HCT116 (cell line): ENCODE data around the gene ZNF691. TPM values are rescaled to one million over a fixed set of nuclear protein-coding genes. Genes with fewer than 3 reads are reported as not detected.

Experiments
- ATAC-seq: fragments of 200-7000 bp; cut with Tn5 transposase; 2 replicates; pipeline ENCODE4 v1.9.1; 2020; ENCODE audit warnings: mild to moderate bottlenecking, moderate library complexity
- BruUV-seq: library from RNA; stranded (reverse); fragments of 400-500 nt; replicated peaks from 2 replicates; lab custom pipeline; 2021; lab: Mats Ljungman, UMichigan
- CTCF ChIA-PET: fragments of 300-600 bp; sonication (Branson Sonifier 250); formaldehyde crosslinking; loops from one replicate; lab custom pipeline; 2021; ENCODE audit warnings: antibody characterized with exemption; lab: Charles Lee
- POLR2A ChIA-PET: fragments of 300-600, 350-600 bp; sonication (Branson Sonifier 250); formaldehyde crosslinking; loops from one replicate; lab custom pipeline; 2021; ENCODE audit warnings: antibody characterized with exemption; lab: Charles Lee
- RAD21 ChIA-PET, 2 experiments: fragments of 300-600 bp; sonication (Branson Sonifier 250); formaldehyde crosslinking; loops; one replicate each; lab custom pipeline; 2023; ENCODE audit warnings: low total read pairs in 2 of 2; ENCODE audit not compliant: uncharacterized antibody in 2 of 2, unreplicated experiment in 2 of 2, low non-redundant PET in 1 of 2; lab: Charles Lee
- DNase-seq: peaks from one replicate; pipeline ENCODE4 v3.0.0-alpha.2; 2010; ENCODE audit warnings: low read depth, low spot score
- H2AFZ ChIP-seq: fragments of 200-600 bp; shearing (Covaris generic), sonication (generic); 2 replicates; pipeline ENCODE4 v1.6.1; 2017; ENCODE audit warnings: low read depth, mixed run types, mixed read lengths, antibody characterized with exemption, low read length; ENCODE audit not compliant: poor library complexity, severe bottlenecking
- H3K27ac ChIP-seq: 2 replicates; pipeline ENCODE4 v1.5.1; 2012; ENCODE audit warnings: low read depth, low read length
- H3K27me3 ChIP-seq: fragments of 200-600 bp; sonication (generic); 2 replicates; pipeline ENCODE4 v1.6.1; 2016; ENCODE audit warnings: mixed run types, low read length, mixed read lengths; ENCODE audit not compliant: insufficient read depth
- H3K36me3 ChIP-seq, 2 experiments: fragments of 200-500 bp in 1 of 2; fragments of 200-600 bp in 1 of 2; sonication (Bioruptor generic) in 1 of 2; sonication (generic) in 1 of 2; 2 replicates each; pipeline versions ENCODE4 v1.5.1 to v1.6.1; 2014 to 2016; ENCODE audit warnings: low read length in 2 of 2, inconsistent platforms in 1 of 2, mixed read lengths in 1 of 2, mixed run types in 1 of 2; ENCODE audit not compliant: insufficient read depth in 2 of 2, control insufficient read depth in 1 of 2
- H3K4me1 ChIP-seq, 2 experiments: fragments of 200-600 bp in 1 of 2; sonication (generic) in 1 of 2; 2 replicates each; pipeline versions ENCODE4 v1.5.1 to v1.6.1; 2012 to 2017; ENCODE audit warnings: low read length in 2 of 2, inconsistent platforms in 1 of 2, mild to moderate bottlenecking in 1 of 2, mixed read lengths in 1 of 2, mixed run types in 1 of 2, moderate library complexity in 1 of 2; ENCODE audit not compliant: insufficient read depth in 2 of 2, control insufficient read depth in 1 of 2
- H3K4me2 ChIP-seq: fragments of 200-600 bp; sonication (generic); 2 replicates; pipeline ENCODE4 v1.6.1; 2017; ENCODE audit warnings: mixed run types, low read length, mixed read lengths
- H3K4me3 ChIP-seq, 2 experiments: fragments of 200-600 bp in 1 of 2; sonication (generic) in 1 of 2; replicated peaks in 1 of 2; 2 replicates each; pipeline ENCODE4 v1.5.1; 2011 to 2016; ENCODE audit warnings: low read length in 2 of 2, control low read depth in 1 of 2, low read depth in 1 of 2, mild to moderate bottlenecking in 1 of 2, mixed read lengths in 1 of 2, mixed run types in 1 of 2
- H3K79me2 ChIP-seq: fragments of 200-600 bp; sonication (generic); 2 replicates; pipeline ENCODE4 v1.6.1; 2017; ENCODE audit warnings: mild to moderate bottlenecking, mixed run types, low read length, moderate library complexity, mixed read lengths; ENCODE audit not compliant: insufficient read depth
- H3K9ac ChIP-seq: fragments of 200-600 bp; sonication (generic); 2 replicates; pipeline ENCODE4 v1.6.1; 2016; ENCODE audit warnings: low read length, mixed read lengths
- H3K9me2 ChIP-seq: fragments of 200-600 bp; sonication (generic), shearing (Covaris generic); 2 replicates; pipeline ENCODE4 v1.6.1; 2017; ENCODE audit warnings: mixed run types, mild to moderate bottlenecking, moderate library complexity; ENCODE audit not compliant: insufficient read depth
- H3K9me3 ChIP-seq, 2 experiments: fragments of 200-500 bp in 1 of 2; fragments of 200-600 bp in 1 of 2; sonication (Bioruptor generic) in 1 of 2; sonication (generic) in 1 of 2; 2 replicates each; pipeline ENCODE4 v1.6.1; 2014 to 2017; ENCODE audit warnings: low read length in 2 of 2, mixed read lengths in 2 of 2, inconsistent platforms in 1 of 2, low read depth in 1 of 2, mild to moderate bottlenecking in 1 of 2, mixed run types in 1 of 2, moderate library complexity in 1 of 2; ENCODE audit not compliant: control insufficient read depth in 1 of 2, insufficient read depth in 1 of 2
- H4K20me1 ChIP-seq: fragments of 200-600 bp; sonication (generic), shearing (Covaris generic); 2 replicates; pipeline ENCODE4 v1.6.1; 2017; ENCODE audit warnings: mixed run types, mild to moderate bottlenecking, moderate library complexity; ENCODE audit not compliant: insufficient read depth
- ELF1 ChIP-seq: IDR thresholded peaks from 2 replicates; pipeline ENCODE4 v1.6.1; 2012; ENCODE audit warnings: low read depth, borderline replicate concordance
- EZH2phosphoT487 ChIP-seq: fragments of 200-600 bp; IDR thresholded peaks from 2 replicates; pipeline ENCODE4 v1.6.1; 2018; ENCODE audit warnings: antibody characterized with exemption, borderline replicate concordance
- FOSL1 ChIP-seq: IDR thresholded peaks from 2 replicates; pipeline ENCODE4 v1.6.1; 2012; ENCODE audit warnings: low read depth
- JUND ChIP-seq: IDR thresholded peaks from 2 replicates; pipeline ENCODE4 v1.6.1; 2012
- RAD21 ChIP-seq: IDR thresholded peaks from 2 replicates; pipeline ENCODE4 v1.6.1; 2012; ENCODE audit warnings: low read depth, mild to moderate bottlenecking
- SIN3A ChIP-seq: IDR thresholded peaks from 2 replicates; pipeline ENCODE4 v1.6.1; 2012; ENCODE audit warnings: low read depth
- SP1 ChIP-seq: IDR thresholded peaks from 2 replicates; pipeline ENCODE4 v1.6.1; 2012; ENCODE audit warnings: low read depth
- SRF ChIP-seq: IDR thresholded peaks from 2 replicates; pipeline ENCODE4 v1.6.1; 2012; ENCODE audit warnings: low read depth
- TCF7L2 ChIP-seq: IDR thresholded peaks from 2 replicates; pipeline ENCODE4 v1.7.0; 2011; ENCODE audit warnings: borderline replicate concordance, inconsistent platforms; ENCODE audit not compliant: insufficient read depth, insufficient read length; ENCODE audit errors: extremely low read depth
- ZNF274 ChIP-seq: fragments of 200-500 bp; sonication (Bioruptor generic); IDR thresholded peaks from 2 replicates; pipeline ENCODE4 v1.6.1; 2014; ENCODE audit warnings: mild to moderate bottlenecking, low read depth, low read length, inconsistent platforms
- intact Hi-C: fragments of 100-400 bp; cut with micrococcal nuclease; formaldehyde crosslinking; loops from 2 replicates; pipeline ENCODE4 v1.10.0; 2022
- total RNA-seq: library from RNA; stranded (reverse); gene quantifications from one replicate; pipeline ENCODE4 v1.2.1, GENCODE V29; 2021; ENCODE audit not compliant: unreplicated experiment

ZNF691 gene
- total RNA-seq, 1 experiment from 2014 or later: 11.1 TPM

DNA sequence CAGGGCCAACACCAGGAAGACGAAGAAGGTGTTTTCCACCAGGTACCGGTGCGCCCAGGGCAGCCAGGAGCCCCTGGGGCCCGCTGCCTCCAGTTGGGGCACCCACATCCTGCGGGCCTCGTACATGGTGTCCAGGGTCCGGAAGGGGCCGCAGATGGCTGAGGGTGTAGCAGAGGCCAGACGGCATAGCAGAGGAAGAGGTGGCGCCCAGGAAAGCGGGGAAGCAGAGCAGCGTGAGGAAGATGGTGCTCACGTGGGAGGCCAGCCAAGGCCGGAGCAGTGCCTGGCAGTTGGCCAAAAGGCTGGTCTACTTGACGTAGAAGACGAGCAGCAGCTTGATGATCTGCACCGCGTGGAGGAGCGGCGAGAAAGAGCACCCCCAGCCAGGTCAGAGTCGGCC is 40.4 kb downstream of the ZNF691 start:
- Histone ChIP-seq H3K27ac (no peak overlapping the region), H3K4me1 (no peaks in the 10 kb centered on the region), H4K20me1 (no peaks in the 10 kb centered on the region), H3K36me3 (no peaks in the 10 kb centered on the region), H3K4me2 (no peak overlapping the region), H2AFZ (no peak overlapping the region), H3K27me3 (no peaks in the 10 kb centered on the region), H3K4me3 (no peak overlapping the region), H3K79me2 (no peaks in the 10 kb centered on the region), H3K9me2 (no peaks in the 10 kb centered on the region), H3K9me3 (no peaks in the 10 kb centered on the region), H3K9ac (no peak overlapping the region)
- CTCF ChIA-PET: no interaction called here
- BruUV-seq: no TSS peak
- ATAC-seq: no peak
- TF ChIP-seq ELF1: no peak
- TF ChIP-seq EZH2phosphoT487: no peak
- no peak for TF ChIP-seq ZNF274
- no peak for TF ChIP-seq SP1
- no peak for TF ChIP-seq TCF7L2
- TF ChIP-seq RAD21: no peak
- no peak for TF ChIP-seq SIN3A
- no peak for TF ChIP-seq SRF
- TF ChIP-seq JUND: no peak
- no peak for TF ChIP-seq FOSL1
- RAD21 ChIA-PET: no interaction called here
- no peak for DNase-seq
- intact Hi-C loops: no loop called here
- POLR2A ChIA-PET: no interaction called here

DNA sequence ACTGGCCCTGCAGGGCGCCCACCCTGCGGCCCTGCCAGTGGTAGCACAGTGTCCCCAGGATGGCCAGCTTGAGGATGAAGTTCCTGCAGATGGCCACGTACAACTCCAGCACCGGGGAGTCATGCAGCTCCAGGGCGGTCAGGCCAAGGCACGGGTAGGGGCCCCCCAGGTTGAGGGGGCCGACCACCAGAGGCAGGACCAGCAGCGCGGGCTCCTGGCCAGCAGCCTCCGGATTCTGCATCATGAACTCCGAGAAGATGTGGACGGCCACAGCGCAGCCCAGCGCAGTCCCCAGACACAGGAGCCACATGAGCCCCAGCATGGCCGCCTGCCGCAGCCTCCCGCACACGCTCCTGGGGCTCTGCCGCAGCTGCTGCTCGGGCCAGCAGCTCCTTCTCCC is 41.0 kb downstream of the ZNF691 start:
- Histone ChIP-seq H3K79me2 (no peaks in the 10 kb centered on the region), H3K36me3 (no peaks in the 10 kb centered on the region), H3K9me3 (no peaks in the 10 kb centered on the region), H3K9ac (no peak overlapping the region), H3K9me2 (no peaks in the 10 kb centered on the region), H3K4me1 (no peaks in the 10 kb centered on the region), H3K4me3 (no peak overlapping the region), H2AFZ (no peak overlapping the region), H3K27me3 (no peaks in the 10 kb centered on the region), H4K20me1 (no peaks in the 10 kb centered on the region), H3K27ac (no peak overlapping the region), H3K4me2 (no peak overlapping the region)
- ATAC-seq: no peak
- no peak for DNase-seq
- no peak for TF ChIP-seq JUND
- BruUV-seq: no TSS peak
- CTCF ChIA-PET: no interaction called here
- POLR2A ChIA-PET: no interaction called here
- intact Hi-C loops: no loop called here
- RAD21 ChIA-PET: no interaction called here
